ENCODE data around the gene PLEKHM2. TPM values are rescaled to one million over a fixed set of nuclear protein-coding genes. Genes with fewer than 3 reads are reported as not detected.

The PLEKHM2 gene
- total RNA-seq, 1 experiment from 2014 or later, result 41.8 TPM

DNA sequence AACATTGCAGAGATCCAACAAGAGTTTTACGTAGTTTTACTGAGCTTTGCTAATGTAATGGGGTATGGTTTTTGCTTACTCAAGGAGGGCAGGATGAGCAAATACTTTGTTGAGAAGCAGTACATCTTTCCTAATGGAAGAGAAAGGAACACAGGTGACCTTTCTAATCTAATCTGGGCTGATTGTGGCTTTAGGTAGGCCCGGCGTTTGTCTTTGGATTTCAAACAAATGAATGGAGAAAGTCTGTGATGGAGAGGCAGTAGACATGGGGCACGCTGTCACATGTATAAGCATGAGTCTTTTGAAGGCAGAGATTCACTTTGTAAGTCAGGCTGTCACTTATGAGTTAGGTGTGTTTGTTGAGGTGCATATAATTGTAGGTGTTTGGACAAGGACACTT is 1.7 kb downstream of the PLEKHM2 start:
- Histone ChIP-seq H3K9ac (ENCODE audit: low read length) (0 out of 2 replicates have a peak overlapping the region, but pooled peaks have one; percentile 90), H3K9me3 (ENCODE audit: low read length) (no peaks in the 10 kb centered on the region), H3K4me2 (ENCODE audit: low read depth, low read length, poor library complexity, severe bottlenecking) (peak overlapping the region; percentile 93), H3K36me3 (ENCODE audit: insufficient read depth, low read length) (no peaks in the 10 kb centered on the region), H3K4me3 (ENCODE audit: low read length) (peak overlapping the region; percentile 98; the same call in 1 of the 2 replicates), H3K4me1 (ENCODE audit: low read length) (peaks cover 37% of the 10 kb centered on the region), H3K79me2 (ENCODE audit: low read length) (peaks cover 69% of the 10 kb centered on the region), H2AFZ (ENCODE audit: low read length) (no peak overlapping the region), H3K27ac (ENCODE audit: low read length) (no peak overlapping the region), H4K20me1 (ENCODE audit: insufficient read depth, low read depth, low read length) (no peaks in the 10 kb centered on the region; the same call in 1 of the 2 replicates), H3K9me2 (replicated peaks; ENCODE audit: insufficient read depth, low read length) (no peaks in the 10 kb centered on the region), H3K27me3 (ENCODE audit: low read length) (no peaks in the 10 kb centered on the region)
- no peak for DNase-seq

DNA sequence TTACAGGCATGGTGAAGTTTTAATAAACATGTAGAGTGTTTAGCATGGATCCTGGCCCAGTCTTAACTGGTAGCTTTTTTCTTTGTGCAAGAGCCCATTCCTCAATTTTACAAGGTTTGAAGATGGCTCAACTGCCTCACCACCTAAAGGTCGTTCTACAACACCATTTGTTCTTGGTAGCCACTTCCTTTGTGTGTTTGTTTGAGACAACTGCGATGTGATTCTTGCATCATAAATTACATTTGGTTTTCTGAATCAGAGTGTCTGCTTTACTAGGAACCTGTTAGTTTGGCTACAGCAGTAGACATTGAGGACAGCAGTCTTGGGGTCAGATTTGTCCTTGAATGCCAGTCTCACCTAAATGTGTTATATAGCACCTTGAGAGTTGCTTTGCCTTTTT is 3.3 kb downstream of the PLEKHM2 start:
- H3K36me3 ChIP-seq (ENCODE audit: insufficient read depth, low read length), result no peaks in the 10 kb centered on the region
- no peak overlapping the region for H3K9ac ChIP-seq (ENCODE audit: low read length)
- H2AFZ ChIP-seq (ENCODE audit: low read length), result no peak overlapping the region
- H3K4me1 ChIP-seq (ENCODE audit: low read length), result peaks cover 43% of the 10 kb centered on the region
- no peaks in the 10 kb centered on the region for H3K9me2 ChIP-seq (replicated peaks; ENCODE audit: insufficient read depth, low read length)
- H3K9me3 ChIP-seq (ENCODE audit: low read length), result no peaks in the 10 kb centered on the region
- H3K27me3 ChIP-seq (ENCODE audit: low read length), result no peaks in the 10 kb centered on the region
- H3K4me3 ChIP-seq (ENCODE audit: low read length), result no peak overlapping the region
- no peak for DNase-seq
- no peak overlapping the region for H3K27ac ChIP-seq (ENCODE audit: low read length)
- peaks cover 85% of the 10 kb centered on the region for H3K79me2 ChIP-seq (ENCODE audit: low read length)
- H3K4me2 ChIP-seq (ENCODE audit: low read depth, low read length, poor library complexity, severe bottlenecking), result no peak overlapping the region
- H4K20me1 ChIP-seq (ENCODE audit: insufficient read depth, low read depth, low read length), result no peaks in the 10 kb centered on the region; the same call in 1 of the 2 replicates

DNA sequence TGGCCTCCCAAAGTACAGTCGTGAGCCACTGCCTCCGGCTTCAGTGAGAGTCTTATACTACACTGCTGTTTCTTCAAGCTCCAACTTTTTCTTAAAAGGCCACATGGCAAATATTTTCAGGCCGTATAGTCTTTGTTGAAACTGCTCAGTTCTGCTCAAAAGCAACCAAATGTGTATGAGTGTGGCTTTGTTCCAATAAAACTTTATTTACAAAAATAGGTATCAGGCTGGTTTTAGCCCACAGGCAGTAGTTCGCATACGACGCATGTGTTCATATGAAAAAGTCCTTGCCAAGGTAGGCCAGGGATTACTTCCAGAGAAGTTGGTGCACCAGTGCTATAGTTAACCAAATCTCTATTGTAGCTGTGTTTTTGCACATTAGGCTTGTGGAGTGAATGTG is 6.2 kb downstream of the PLEKHM2 start:
- Histone ChIP-seq H3K9me2 (replicated peaks; ENCODE audit: insufficient read depth, low read length) (no peaks in the 10 kb centered on the region), H3K79me2 (ENCODE audit: low read length) (peaks cover 94% of the 10 kb centered on the region), H3K4me2 (ENCODE audit: low read depth, low read length, poor library complexity, severe bottlenecking) (no peak overlapping the region), H3K4me3 (ENCODE audit: low read length) (no peak overlapping the region), H3K4me1 (ENCODE audit: low read length) (peaks cover 23% of the 10 kb centered on the region), H3K27ac (ENCODE audit: low read length) (no peak overlapping the region), H3K9me3 (ENCODE audit: low read length) (no peaks in the 10 kb centered on the region), H2AFZ (ENCODE audit: low read length) (no peak overlapping the region), H3K9ac (ENCODE audit: low read length) (no peak overlapping the region), H3K36me3 (ENCODE audit: insufficient read depth, low read length) (no peaks in the 10 kb centered on the region), H4K20me1 (ENCODE audit: insufficient read depth, low read depth, low read length) (no peaks in the 10 kb centered on the region; the same call in 1 of the 2 replicates), H3K27me3 (ENCODE audit: low read length) (no peaks in the 10 kb centered on the region)
- DNase-seq, result no peak

DNA sequence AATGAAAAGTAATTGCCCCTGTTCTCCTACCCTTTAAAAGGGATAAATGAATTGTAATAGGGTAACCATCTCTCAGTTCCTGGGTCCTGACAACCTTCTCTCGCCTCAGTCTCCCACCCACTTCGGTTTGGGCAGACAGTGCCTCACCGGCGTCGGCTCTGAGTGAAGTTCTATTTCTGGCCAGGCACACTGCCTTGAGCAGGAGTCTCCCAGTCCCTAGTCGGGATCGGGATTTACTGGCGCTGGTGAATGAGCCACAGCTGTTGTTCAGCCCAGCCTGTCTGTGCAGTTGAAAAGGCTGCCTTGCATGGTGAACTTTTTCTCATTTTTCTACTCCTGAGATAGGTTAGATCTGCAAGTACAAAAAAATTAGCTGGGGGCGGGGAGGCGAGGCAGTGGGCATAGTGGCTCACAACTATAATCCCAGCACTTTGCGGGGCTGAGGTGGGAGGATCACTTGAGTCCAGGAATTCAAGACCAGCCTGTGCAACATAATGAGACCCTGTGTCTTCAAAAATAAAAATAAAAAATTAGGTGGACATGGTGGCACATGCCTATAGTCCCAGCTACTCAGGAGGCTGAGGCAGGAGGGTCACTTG is 7.4 kb downstream of the PLEKHM2 start:
- Histone ChIP-seq H3K27me3 (ENCODE audit: low read length) (no peaks in the 10 kb centered on the region), H3K9ac (ENCODE audit: low read length) (no peak overlapping the region), H3K79me2 (ENCODE audit: low read length) (peaks cover 86% of the 10 kb centered on the region), H3K27ac (ENCODE audit: low read length) (no peak overlapping the region), H3K4me3 (ENCODE audit: low read length) (no peak overlapping the region), H2AFZ (ENCODE audit: low read length) (no peak overlapping the region), H3K4me2 (ENCODE audit: low read depth, low read length, poor library complexity, severe bottlenecking) (no peak overlapping the region), H4K20me1 (ENCODE audit: insufficient read depth, low read depth, low read length) (no peaks in the 10 kb centered on the region), H3K9me3 (ENCODE audit: low read length) (no peaks in the 10 kb centered on the region), H3K4me1 (ENCODE audit: low read length) (peaks cover 19% of the 10 kb centered on the region), H3K9me2 (replicated peaks; ENCODE audit: insufficient read depth, low read length) (no peaks in the 10 kb centered on the region), H3K36me3 (ENCODE audit: insufficient read depth, low read length) (no peaks in the 10 kb centered on the region)
- no peak for DNase-seq

DNA sequence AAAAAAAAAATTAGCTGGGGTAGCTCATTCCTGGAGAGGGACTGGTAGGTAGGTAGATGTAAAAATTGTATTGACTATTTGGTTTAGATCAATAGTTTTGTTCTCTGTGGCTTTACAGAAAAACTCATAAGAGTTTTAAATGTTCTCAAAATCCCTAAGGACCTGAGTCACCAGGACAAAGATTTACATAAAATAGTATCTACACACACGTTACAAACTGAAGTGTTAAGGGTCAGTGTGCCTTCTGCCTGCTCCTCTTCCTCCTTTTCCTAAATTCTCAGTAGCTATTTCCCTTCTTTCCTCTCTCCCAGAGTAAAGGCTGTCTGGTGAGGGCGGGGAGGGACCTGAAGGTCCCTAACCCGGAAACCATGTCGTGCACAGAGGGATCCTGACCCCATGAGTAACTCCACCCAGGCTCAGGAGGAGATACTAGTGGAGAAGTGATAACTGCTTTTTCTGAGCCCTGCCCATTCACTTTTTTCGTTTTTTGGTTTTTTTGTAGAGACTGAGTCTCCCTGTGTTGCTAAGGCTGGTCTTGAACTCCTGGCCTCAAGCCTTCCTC is 8.1 kb downstream of the PLEKHM2 start:
- Histone ChIP-seq H3K4me2 (ENCODE audit: low read depth, low read length, poor library complexity, severe bottlenecking) (no peak overlapping the region), H3K79me2 (ENCODE audit: low read length) (peaks cover 80% of the 10 kb centered on the region), H3K9me3 (ENCODE audit: low read length) (no peaks in the 10 kb centered on the region), H3K36me3 (ENCODE audit: insufficient read depth, low read length) (no peaks in the 10 kb centered on the region), H3K27ac (ENCODE audit: low read length) (no peak overlapping the region), H3K9me2 (replicated peaks; ENCODE audit: insufficient read depth, low read length) (no peaks in the 10 kb centered on the region), H3K9ac (ENCODE audit: low read length) (no peak overlapping the region), H3K27me3 (ENCODE audit: low read length) (no peaks in the 10 kb centered on the region), H3K4me1 (ENCODE audit: low read length) (peaks cover 26% of the 10 kb centered on the region), H2AFZ (ENCODE audit: low read length) (no peak overlapping the region), H3K4me3 (ENCODE audit: low read length) (no peak overlapping the region), H4K20me1 (ENCODE audit: insufficient read depth, low read depth, low read length) (no peaks in the 10 kb centered on the region)
- no peak for DNase-seq

DNA sequence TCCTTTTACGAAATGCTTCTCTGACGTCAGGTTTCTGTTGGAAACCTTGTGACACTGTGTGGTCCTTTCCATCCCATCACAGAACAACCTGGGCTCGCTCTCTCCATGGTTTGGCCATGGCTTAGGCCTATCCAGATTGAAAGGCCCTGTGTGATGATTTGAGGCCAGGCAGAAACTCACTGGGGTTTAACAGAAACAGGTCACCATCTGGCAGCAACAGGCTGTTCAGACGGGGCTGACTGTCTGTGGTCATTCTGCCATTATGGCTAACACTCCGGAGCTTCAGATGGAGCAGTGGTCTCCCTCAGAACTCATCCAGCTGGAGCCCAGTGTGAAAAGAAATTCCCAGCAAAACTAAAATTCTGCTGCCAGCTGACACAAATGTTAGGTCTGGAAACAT is 9.3 kb downstream of the PLEKHM2 start:
- Histone ChIP-seq H3K4me2 (ENCODE audit: low read depth, low read length, poor library complexity, severe bottlenecking) (no peak overlapping the region), H3K4me3 (ENCODE audit: low read length) (no peak overlapping the region), H3K79me2 (ENCODE audit: low read length) (peaks cover 79% of the 10 kb centered on the region), H2AFZ (ENCODE audit: low read length) (no peak overlapping the region), H3K9ac (ENCODE audit: low read length) (no peak overlapping the region), H3K4me1 (ENCODE audit: low read length) (peaks cover 34% of the 10 kb centered on the region), H3K27me3 (ENCODE audit: low read length) (no peaks in the 10 kb centered on the region), H3K27ac (ENCODE audit: low read length) (no peak overlapping the region), H3K36me3 (ENCODE audit: insufficient read depth, low read length) (no peaks in the 10 kb centered on the region), H3K9me3 (ENCODE audit: low read length) (no peaks in the 10 kb centered on the region), H3K9me2 (replicated peaks; ENCODE audit: insufficient read depth, low read length) (no peaks in the 10 kb centered on the region), H4K20me1 (ENCODE audit: insufficient read depth, low read depth, low read length) (no peaks in the 10 kb centered on the region)
- DNase-seq, result no peak

DNA sequence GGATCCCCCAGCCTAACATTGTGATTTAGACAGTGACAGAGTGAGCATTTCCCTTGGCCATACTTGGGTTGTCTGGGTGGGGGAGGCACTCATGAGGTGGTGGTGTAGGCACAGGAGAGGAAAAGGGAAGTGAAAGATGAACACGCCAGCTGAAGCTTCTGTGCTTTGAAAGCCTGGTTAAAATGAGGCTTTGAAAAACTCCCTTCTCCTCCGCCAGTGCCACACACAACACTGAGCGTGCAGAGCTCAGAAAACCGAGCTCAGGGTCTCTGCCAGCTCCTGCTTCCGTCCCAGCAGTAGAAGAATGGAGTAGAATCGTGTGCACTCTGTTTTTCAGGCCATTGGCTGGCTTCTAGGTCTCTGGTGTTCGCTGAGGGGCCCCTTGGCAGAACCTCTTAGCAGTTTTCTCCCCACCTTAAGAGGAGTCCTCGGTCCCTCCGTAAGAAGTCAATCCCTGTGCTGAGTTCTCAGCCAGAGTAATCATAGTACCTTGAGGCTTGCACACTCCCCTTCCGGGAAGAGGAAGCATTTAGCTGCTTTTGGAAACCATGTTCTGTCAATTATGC is 12.9 kb downstream of the PLEKHM2 start:
- Histone ChIP-seq H3K9me3 (ENCODE audit: low read length) (no peaks in the 10 kb centered on the region), H3K9ac (ENCODE audit: low read length) (peak overlapping the region; percentile 64), H3K4me1 (ENCODE audit: low read length) (peaks cover 20% of the 10 kb centered on the region), H3K79me2 (ENCODE audit: low read length) (peaks cover 70% of the 10 kb centered on the region), H3K4me2 (ENCODE audit: low read depth, low read length, poor library complexity, severe bottlenecking) (peak overlapping the region; percentile 78), H3K27me3 (ENCODE audit: low read length) (no peaks in the 10 kb centered on the region), H4K20me1 (ENCODE audit: insufficient read depth, low read depth, low read length) (no peaks in the 10 kb centered on the region), H3K9me2 (replicated peaks; ENCODE audit: insufficient read depth, low read length) (no peaks in the 10 kb centered on the region), H3K27ac (ENCODE audit: low read length) (peak overlapping the region; percentile 90), H2AFZ (ENCODE audit: low read length) (no peak overlapping the region), H3K36me3 (ENCODE audit: insufficient read depth, low read length) (no peaks in the 10 kb centered on the region), H3K4me3 (ENCODE audit: low read length) (peak overlapping the region; percentile 60)
- DNase-seq, result peak; percentile 94

DNA sequence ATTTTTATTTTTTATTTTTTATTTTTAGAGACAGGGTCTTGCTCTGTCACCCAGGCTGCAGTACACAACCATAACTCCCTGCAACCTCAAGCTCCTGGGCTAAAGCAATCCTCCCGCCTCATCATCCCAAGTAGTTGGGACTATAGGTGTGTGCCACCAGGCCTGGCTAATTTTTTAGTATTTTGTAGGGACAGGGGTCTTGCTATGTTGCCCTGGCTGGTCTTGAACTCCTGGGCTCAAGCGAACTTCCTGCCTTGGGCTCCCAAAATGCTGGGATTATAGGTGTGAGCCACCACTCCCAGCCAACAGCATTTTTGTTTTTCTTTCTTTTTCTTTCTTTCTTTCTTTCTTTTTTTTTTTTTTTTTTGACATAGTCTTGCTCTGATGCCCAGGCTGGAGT is 14.1 kb downstream of the PLEKHM2 start:
- Histone ChIP-seq H3K4me2 (ENCODE audit: low read depth, low read length, poor library complexity, severe bottlenecking) (peak overlapping the region; percentile 78), H3K9me3 (ENCODE audit: low read length) (no peaks in the 10 kb centered on the region), H2AFZ (ENCODE audit: low read length) (no peak overlapping the region), H3K9ac (ENCODE audit: low read length) (no peak overlapping the region), H3K27ac (ENCODE audit: low read length) (0 out of 2 replicates have a peak overlapping the region, but pooled peaks have one; percentile 90), H3K9me2 (replicated peaks; ENCODE audit: insufficient read depth, low read length) (no peaks in the 10 kb centered on the region), H3K4me3 (ENCODE audit: low read length) (no peak overlapping the region), H3K36me3 (ENCODE audit: insufficient read depth, low read length) (no peaks in the 10 kb centered on the region), H3K79me2 (ENCODE audit: low read length) (peaks cover 71% of the 10 kb centered on the region), H3K27me3 (ENCODE audit: low read length) (no peaks in the 10 kb centered on the region), H4K20me1 (ENCODE audit: insufficient read depth, low read depth, low read length) (0 out of 2 replicates have a peak, but pooled peaks cover 2% of the 10 kb centered on the region), H3K4me1 (ENCODE audit: low read length) (peaks cover 16% of the 10 kb centered on the region)
- DNase-seq, result no peak

All from Karpas-422 (cell line).